IMR-90 (cell line): ENCODE measurements around the gene KIAA1586.

Experiments used
- CTCF ChIP-seq: conservative IDR thresholded peaks from 2 replicates; pipeline ENCODE4 v1.5.1; 2012; ENCODE audit warnings: mild to moderate bottlenecking, low read depth, low read length, improper control_type of control experiment
- FOS ChIP-seq: fragments of 150-350 bp; IDR thresholded peaks from 2 replicates; pipeline ENCODE4 v1.6.1; 2016; ENCODE audit warnings: low read depth, low read length
- MAFK ChIP-seq: IDR thresholded peaks from 2 replicates; pipeline ENCODE4 v1.6.1; 2012; ENCODE audit warnings: low read depth, low read length, improper control_type of control experiment
- POLR2A ChIP-seq: IDR thresholded peaks from 2 replicates; pipeline ENCODE4 v1.6.1; 2012; ENCODE audit warnings: mild to moderate bottlenecking, low read depth, low read length
- RAD21 ChIP-seq: IDR thresholded peaks from 2 replicates; pipeline ENCODE4 v1.6.1; 2012; ENCODE audit warnings: low read length, improper control_type of control experiment
- RFX5 ChIP-seq: IDR thresholded peaks from 2 replicates; pipeline ENCODE4 v1.8.0; 2012; ENCODE audit warnings: low read depth, mild to moderate bottlenecking, low read length, moderate library complexity
- TF ChIP-seq, protein P1 (sequence below): fragments of 150-350 bp; IDR thresholded peaks from 2 replicates; pipeline ENCODE4 v1.6.1; 2017; ENCODE audit warnings: mild to moderate bottlenecking, antibody characterized with exemption, low read length, low read depth

DNA sequence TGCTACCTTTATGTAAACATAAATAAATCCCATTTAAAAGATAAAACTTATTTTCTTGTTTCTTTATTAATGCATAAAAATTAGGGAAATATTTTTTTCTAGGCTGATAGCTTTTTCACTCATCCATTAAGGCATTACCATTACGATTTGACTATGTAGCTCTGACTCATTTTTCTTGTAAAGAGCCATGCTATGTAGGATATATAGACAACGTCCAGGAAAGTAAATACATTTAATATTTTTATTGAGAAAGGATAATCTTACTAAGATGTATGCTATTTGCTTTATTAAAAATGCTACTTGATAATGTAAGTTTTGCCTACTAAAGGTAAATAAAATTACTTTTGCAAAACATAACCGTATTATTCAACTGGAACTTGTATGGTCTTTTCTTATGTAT, 19.2 kb upstream of the KIAA1586 start:
- TF ChIP-seq CTCF (no peak), POLR2A (no peak), RAD21 (no peak), RFX5 (no peak), MAFK (no peak), FOS (no peak)
- TF ChIP-seq, protein P1, sequence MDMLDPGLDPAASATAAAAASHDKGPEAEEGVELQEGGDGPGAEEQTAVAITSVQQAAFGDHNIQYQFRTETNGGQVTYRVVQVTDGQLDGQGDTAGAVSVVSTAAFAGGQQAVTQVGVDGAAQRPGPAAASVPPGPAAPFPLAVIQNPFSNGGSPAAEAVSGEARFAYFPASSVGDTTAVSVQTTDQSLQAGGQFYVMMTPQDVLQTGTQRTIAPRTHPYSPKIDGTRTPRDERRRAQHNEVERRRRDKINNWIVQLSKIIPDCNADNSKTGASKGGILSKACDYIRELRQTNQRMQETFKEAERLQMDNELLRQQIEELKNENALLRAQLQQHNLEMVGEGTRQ = no peak
